NCI-H1417 treated with DMSO at 0.1 percent for 48 hours (cell line): ENCODE measurements around the gene GPC4.
"Not testable (repeated sequence)": the region's sequence is repeated elsewhere in the genome, so short reads cannot be mapped to it uniquely, and the experiment has no call there.

Experiments
- DNase-seq: peaks from one replicate; lab custom pipeline; 2025; lab: John Stamatoyannopoulos, UW

GPC4 gene

GRCh38 chrX:133305348-133305747, 109.9 kb downstream of the GPC4 start:
- DNase-seq, result no peak

GRCh38 chrX:133302775-133303445, 112.4 kb downstream of the GPC4 start:
- no peak for DNase-seq

- no peak for DNase-seq
Measured at GRCh38 chrX:133300591-133300990, 114.7 kb downstream of the GPC4 start.

DNA sequence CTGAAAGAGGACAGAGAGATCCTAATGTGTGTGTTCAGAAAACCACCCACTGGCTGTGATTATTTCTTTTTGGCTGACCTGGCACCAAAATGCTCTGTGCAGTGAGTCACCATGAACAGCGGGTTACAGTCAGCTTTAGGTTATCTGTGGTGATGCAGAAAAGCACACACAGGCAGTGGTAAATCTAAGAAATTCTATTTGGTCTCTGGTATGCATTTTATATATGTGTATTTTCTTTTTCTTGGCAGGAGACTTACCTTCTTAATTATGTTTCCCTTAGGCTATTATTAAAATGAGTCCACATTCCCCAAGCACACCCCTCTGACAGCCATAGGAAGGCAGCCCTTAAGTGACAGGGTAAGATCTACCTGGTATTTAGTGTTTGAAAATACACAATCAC, 118.0 kb downstream of the GPC4 start:
- no peak for DNase-seq

DNA sequence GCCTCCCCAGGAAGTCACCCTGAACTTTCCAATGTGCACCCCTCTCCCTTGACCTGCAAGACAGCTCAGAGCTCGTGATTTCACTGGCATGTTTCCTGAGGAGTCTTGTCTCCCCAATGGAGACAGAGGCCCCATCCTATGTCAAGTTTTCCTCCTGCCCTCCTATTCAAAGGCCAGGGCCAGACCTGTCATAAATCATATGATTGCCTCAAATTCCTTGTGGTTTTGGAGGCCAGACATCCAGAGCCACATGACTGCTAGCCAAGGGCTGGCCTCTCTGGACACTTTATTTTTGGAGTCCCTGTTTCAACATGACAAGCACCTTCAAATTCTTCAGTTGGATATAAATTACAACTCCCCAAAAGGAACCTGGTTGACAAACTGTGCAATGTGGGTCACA, 121.2 kb downstream of the GPC4 start:
- DNase-seq, result no peak

GRCh38 chrX:133290076-133290475, 125.2 kb downstream of the GPC4 start:
- DNase-seq, result no peak

DNA sequence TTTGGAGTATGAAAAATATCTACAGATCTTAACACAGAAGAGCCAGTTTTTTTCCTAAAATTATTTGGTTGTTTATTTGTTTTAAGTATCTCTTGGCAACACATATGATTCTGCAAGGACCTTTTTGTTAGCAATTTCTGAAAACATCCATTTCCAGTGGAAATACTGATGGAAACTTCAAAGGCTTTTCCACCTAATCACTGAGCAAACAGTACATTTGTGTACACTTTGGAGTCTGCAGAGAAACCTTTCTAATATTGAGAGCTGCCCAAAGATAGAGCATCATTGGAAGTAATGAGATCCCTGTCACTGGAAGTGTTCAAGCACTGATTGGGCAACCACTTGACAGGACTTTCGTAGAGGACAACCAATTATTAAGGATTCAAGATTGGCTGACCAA, 127.4 kb downstream of the GPC4 start:
- DNase-seq, result no peak

DNA sequence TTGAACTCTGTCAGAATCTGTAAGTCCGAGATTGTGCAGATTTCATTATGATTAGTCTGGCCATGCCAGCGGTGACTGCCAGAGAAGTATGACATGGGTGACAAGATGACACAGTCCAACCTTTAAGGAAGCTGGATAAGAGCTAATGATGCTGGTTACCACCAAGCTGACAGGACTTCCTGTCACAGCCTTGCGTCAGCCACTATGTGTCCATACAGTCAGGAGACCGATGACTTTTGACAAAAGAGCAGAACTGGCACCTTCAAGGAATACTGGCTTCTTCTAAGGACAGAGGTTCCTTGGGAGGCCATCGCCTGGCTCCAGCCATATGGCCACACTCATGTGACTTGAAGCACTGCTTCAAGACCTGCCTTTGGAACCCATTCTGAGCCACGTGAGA, 129.9 kb downstream of the GPC4 start:
- DNase-seq, result no peak

DNA sequence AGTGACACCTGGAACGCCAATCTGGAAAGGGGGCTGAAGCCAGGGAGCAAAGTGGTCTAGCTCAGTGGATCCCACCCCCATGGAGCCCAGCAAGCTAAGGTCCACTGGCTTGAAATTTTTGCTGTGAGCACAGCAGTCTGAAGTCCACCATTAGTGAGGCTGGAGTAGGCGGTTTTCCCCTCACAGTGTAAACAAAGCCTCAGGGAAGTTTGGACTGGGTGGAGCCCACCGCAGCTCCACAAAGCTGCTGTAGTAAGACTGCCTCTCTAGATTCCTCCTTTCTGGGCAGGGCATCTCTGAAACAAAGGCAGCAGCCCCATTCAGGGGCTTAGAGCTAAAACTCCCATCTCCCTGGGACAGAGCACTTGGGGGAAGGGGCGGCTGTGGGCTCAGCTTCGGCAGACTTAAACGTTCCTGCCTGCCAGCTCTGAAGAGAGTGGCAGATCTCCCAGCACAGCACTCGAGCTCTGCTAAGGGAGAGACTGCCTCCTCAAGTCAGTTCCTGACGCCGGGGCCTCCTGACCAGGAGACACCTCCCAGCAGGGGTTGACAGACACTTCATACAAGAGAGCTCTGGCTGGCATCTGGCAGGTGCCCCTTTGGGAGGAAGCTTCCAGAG, 136.1 kb downstream of the GPC4 start:
- not testable (repeated sequence) for DNase-seq

DNA sequence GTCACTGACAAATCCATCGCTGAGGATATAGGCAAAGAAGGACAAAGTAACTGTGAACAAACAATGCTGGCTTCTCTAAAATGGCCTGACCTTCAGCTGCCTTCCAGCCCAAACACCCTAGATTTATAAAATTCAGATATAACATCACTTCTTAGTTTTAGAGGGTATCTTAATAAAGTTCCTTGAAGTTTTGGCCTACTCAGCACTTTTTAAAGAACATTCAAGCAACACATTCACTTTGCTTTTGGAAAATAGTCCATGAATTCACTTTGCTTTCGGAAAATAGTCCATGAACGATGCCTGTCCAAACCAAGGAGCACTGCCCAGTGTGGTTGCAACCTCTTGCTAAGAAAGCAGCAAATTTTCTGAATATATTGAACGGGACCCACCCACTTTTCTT, 142.1 kb downstream of the GPC4 start:
- no peak for DNase-seq

DNA sequence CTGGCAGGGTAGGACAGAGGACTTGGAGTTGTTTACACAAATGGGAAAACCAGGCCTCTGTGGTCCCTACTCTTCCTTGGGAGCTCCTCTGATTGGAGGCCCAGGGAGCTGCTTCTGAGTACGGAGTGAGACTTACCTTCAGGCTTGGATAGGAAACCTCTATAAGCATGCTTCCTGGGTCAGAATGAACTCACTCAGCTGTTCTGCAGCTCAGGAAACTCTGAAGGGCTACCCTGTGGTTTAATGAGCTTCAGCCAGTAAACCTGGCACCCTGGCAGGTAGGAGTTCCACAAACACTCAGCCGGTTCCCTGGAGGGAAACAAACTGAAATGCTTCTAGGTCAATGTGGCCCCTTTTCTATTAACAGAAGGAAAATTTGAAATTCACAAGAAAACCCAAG, 146.1 kb downstream of the GPC4 start:
- no peak for DNase-seq

- DNase-seq, result no peak
Measured at GRCh38 chrX:133267621-133268020, 147.7 kb downstream of the GPC4 start.

DNA sequence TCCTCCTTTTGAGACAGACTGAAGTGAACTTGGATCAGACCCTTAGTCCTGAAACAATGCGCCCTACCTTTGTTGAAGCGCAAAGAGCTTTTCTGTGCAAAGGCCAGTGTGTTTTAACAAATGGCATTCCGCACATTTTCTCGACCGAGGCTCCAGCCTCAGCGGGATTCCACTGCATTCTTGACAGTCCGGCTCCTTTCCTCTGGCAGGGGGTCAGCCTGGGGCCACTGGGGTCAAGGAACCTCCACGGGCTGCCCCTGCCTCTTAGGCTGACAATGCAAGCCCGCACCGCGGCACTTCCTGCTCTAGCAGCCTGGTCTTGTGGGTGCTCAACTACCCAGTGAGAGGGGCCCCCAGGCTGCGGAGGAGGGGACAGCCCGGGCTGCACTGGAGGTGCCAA, 150.0 kb downstream of the GPC4 start:
- no peak for DNase-seq

DNA sequence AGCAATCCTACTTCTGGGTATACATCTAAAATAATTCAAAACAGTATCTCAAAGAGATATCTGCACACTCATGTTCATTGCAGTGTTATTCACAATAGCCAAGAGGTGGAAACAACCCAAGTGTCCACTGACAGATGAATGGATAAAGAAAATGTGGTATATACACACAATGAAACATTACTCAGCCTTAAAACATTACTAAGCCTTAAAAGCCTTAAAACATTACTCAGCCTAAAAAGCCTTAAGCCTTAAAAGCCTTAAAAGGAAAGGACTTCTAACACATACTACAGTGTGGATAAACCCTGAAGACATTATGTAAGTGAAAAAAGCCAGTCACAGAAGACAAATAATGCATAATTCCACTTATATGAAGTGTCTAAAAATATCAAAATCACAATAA, 156.8 kb downstream of the GPC4 start:
- DNase-seq, result no peak

GRCh38 chrX:133254666-133255065, 160.6 kb downstream of the GPC4 start:
- no peak for DNase-seq

DNA sequence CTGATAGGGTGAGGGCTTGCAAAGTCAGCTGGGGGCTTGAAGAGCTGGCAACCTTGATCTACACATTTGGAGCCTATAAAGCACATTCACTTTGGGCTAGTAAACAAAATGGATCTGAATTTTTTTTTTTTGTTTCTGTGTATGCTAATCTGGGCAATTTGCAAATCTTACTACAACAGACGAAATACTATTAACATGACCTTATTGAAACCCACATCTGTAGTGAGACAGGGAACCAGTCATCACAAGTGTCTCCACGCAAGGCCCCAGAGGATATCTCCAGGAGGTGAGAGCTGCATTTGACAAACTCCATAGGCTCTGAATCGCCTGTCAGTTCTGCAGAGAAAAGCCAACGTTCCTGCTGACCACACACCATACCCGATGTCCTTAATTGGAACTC, 164.1 kb downstream of the GPC4 start:
- DNase-seq, result no peak

DNA sequence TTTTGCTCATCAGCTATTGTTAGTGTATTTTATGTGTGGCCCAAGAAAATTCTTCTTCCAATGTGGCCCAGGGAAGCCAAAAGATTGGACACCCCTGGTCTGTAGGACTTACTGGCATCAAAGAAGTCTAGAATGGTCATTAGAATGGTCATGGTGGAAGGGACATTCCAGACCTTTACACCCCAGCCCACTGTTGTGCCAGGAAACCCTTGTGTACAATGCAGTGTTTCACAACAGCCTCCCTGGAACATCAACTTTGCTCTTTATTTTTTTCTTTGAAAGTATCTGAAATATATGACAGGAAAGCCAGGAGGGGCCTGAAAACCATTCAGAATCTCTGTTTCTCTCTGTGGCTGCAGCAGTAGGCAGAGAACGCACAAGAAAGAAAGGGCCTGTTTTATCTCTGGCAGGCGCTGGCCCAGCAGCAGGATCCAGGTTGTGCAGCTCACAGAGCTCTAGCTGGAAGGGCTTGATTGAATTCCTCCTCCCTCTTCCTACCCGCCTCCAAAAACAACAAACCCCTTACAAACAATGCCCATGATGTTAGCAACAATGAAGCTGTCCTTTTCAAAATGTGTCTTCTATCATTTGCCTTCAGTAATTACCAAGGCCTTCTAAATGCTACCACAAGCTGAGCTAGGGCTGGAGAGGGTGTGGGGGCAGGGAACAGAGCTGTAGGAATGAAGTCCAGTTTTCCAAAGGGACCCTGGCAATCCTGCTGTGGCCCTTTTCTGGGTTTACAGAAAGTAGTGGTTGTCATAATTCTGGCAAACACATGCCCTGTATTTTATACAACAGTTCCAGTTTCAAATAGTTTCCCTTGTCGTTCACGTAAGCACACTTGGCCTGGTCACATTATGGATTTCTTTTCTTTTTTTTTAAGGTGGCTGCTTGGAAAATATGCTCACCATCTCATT, 164.8 kb downstream of the GPC4 start:
- DNase-seq, result no peak
